Aorta (tissue), 5 donors: Measurements from ENCODE around the gene PSMB7. TPM values are rescaled to one million over a fixed set of nuclear protein-coding genes. Genes with fewer than 3 reads are reported as not detected.

ENCODE experiments used
- ATAC-seq: fragments of 200-7000 bp; cut with Tn5 transposase; one replicate; pipeline ENCODE4 v1.9.1; 2022; ENCODE audit warnings: moderate library complexity; ENCODE audit not compliant: low FRiP score
- DNase-seq, 2 donors: peaks; one replicate each; pipeline ENCODE4 v3.0.0-alpha.2; 2020
- H3K27ac ChIP-seq, 2 donors: one replicate each; pipeline ENCODE4 v1.5.1; 2013; ENCODE audit warnings: low read length in 2 of 2, mild to moderate bottlenecking in 2 of 2, moderate library complexity in 2 of 2, control low read depth in 1 of 2, inconsistent platforms in 1 of 2, low read depth in 1 of 2
- H3K27me3 ChIP-seq, 2 donors: one replicate each; pipeline ENCODE4 v1.6.1; 2013; ENCODE audit warnings: control low read depth in 1 of 2, low read length in 1 of 2, mild to moderate bottlenecking in 1 of 2, moderate library complexity in 1 of 2; ENCODE audit not compliant: insufficient read depth in 2 of 2, control insufficient read depth in 1 of 2
- H3K36me3 ChIP-seq, 2 donors: one replicate each; pipeline ENCODE4 v1.6.1; 2013; ENCODE audit warnings: control low read depth in 1 of 2, low read length in 1 of 2, mild to moderate bottlenecking in 1 of 2; ENCODE audit not compliant: insufficient read depth in 2 of 2, control insufficient read depth in 1 of 2
- H3K4me1 ChIP-seq, 2 donors: one replicate each; pipeline ENCODE4 v1.6.1; 2013; ENCODE audit warnings: low read length in 2 of 2, control low read depth in 1 of 2, mild to moderate bottlenecking in 1 of 2, moderate library complexity in 1 of 2; ENCODE audit not compliant: insufficient read depth in 2 of 2, control insufficient read depth in 1 of 2
- H3K4me3 ChIP-seq, 2 donors: one replicate each; pipeline ENCODE4 v1.5.1; 2013; ENCODE audit warnings: low read length in 2 of 2, control low read depth in 1 of 2, mild to moderate bottlenecking in 1 of 2
- H3K9me3 ChIP-seq: one replicate; pipeline ENCODE4 v1.6.1; 2013; ENCODE audit warnings: mild to moderate bottlenecking, low read length; ENCODE audit not compliant: control insufficient read depth
- WGBS, 2 donors: extraction: QIAGEN DNeasy Blood & Tissue Kit; methylation state at CpG; one replicate each; pipeline ENCODE4 v1.1.7; 2013; 5-methylcytosine and 5-hydroxymethylcytosine counted together
- intact Hi-C, 2 donors: fragments of 100-400 bp; cut with DNase I; formaldehyde crosslinking; loops; one replicate each; pipeline versions ENCODE4 v1.14.2 to v1.15.0; 2022
- polyA plus RNA-seq, 2 donors: library from polyadenylated mRNA; stranded (reverse); fragments of 200-250 nt; gene quantifications; one replicate each; pipeline ENCODE4 v1.2.3, GENCODE V29; 2013
- total RNA-seq, 2 donors: library from RNA; stranded (reverse); fragmentation: NEBNext Ultra II Directional; extraction: Animal tissue kit (Norgen Biotek cat#: 25700); gene quantifications; one replicate each; pipeline ENCODE4 v1.2.1, GENCODE V29; 2021
- donor health status: healthy with polysubstance abuse.
- donor health status: Bipolar disorder and iron deficiency.
- donor health status: DM: no; HTN: no; CAD: no.
- donor health status: DM: no; HTN: no; CAD: no.
- donor health status: DM: yes; HTN: yes; CAD: no.

Gene PSMB7
- total and polyA plus RNA-seq, 4 donors, result 75.9 to 153 (median 90.1) TPM

DNA sequence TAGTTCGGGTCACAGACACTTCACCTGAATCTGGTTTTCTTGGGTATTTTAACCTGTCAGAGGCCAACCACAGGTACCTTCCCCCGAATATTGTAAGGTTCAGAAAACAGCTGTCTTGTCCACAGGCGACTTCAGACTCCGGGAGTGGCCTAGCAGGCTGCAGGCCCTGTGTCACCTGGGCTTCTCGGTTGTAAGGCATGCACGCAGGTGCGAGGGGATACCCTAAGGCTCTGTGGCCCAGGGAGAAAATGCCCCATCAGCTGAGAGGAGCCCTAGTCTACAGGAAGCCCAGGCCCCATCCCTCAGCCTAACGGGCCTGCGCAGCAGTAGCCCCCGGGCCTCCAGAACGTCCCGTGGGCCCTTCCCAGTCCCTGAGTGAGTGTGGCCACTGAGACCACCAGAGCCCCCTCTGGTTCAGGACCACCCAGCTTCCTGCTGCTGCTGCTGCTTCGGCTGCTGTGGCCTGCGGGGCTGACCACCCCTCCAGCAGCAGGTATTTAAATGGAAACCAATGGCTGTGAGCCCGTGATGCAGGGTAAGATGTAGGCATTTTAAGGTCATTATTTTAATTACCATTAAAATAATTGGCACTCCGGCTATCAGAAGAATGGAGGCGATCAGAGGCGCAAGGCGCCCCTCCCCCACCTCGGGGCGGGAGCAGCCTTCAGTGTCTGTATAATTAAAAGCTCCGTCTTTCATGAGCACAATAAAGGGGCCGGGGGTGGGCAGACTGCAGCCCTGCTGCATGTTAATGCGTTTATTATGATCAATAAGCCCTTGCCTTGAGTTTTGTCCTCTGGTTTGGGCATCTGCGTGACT lies 65.4 kb downstream of the PSMB7 start:
- ATAC-seq, result no peak
- H3K4me3 ChIP-seq, result no peak overlapping the region
- no peaks in the 10 kb centered on the region for H3K9me3 ChIP-seq
- H3K4me1 ChIP-seq, result no peaks in the 10 kb centered on the region
- 88 to 89% methylated on average over 25 of the region's 25 CpGs for WGBS, 2 donors
- peaks cover 6 to 13% of the 10 kb centered on the region in 2 donors for H3K36me3 ChIP-seq
- peak; percentile 23 to 56 for DNase-seq
- intact Hi-C loops, result loop anchor here in 1 of 2 donors (2.0 kb wide), 1 partner anchor 57 kb away; no protein-coding TSS in a partner anchor
- no peaks in the 10 kb centered on the region for H3K27me3 ChIP-seq
- no peak overlapping the region for H3K27ac ChIP-seq

DNA sequence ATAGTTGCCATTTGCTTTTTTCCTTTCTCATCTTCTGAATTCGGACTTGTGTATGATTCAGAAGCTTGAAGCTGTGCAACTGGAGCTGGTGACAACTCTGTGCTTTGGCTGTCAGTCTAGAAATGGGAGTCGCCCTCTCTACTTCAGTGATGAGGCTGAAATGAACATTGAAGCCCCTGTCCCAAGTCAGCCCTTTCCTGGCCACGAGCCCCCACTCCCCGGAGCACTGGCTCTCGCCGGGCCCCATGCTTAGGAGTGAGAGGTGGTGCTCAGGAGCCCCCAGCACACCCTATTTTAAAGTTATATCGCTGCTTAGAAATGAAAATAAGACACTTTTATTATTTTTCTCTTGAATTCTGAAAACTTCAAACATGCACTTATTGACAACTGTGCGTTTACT lies 66.0 kb downstream of the PSMB7 start:
- intact Hi-C loops, result loop anchor here in 1 of 2 donors (2.0 kb wide), 1 partner anchor 58 kb away; no protein-coding TSS in a partner anchor
- DNase-seq (peak; percentile 21 to 30), ATAC-seq (no peak)
- Histone ChIP-seq H3K27ac (no peak overlapping the region), H3K27me3 (no peaks in the 10 kb centered on the region), H3K9me3 (no peaks in the 10 kb centered on the region), H3K36me3 (peaks cover 6 to 13% of the 10 kb centered on the region in 2 donors), H3K4me1 (no peaks in the 10 kb centered on the region), H3K4me3 (no peak overlapping the region)
- WGBS, 2 donors, result 87 to 89% methylated on average over 8 of the region's 8 CpGs

DNA sequence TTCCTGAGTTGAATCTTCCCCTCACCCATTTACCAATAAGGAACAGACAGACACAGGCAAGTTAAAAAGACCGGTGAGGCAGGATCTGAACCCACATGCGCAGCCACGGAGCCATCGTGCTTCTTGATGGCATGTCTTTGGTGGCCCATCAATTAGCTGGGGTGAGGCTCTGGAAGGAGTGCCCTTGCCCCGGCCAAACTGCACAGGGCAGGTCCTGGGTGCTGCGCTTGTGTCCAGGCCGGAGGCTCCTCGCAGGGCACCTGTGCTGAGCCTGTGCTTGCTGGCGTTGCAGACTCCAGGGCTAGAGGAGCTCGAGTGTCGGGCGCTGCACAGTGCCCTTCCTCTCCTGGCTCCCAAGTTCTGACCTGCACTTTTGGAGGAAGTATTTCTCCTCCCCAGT lies 66.4 kb downstream of the PSMB7 start:
- no peak for ATAC-seq
- no peak overlapping the region for H3K4me3 ChIP-seq
- no peaks in the 10 kb centered on the region for H3K4me1 ChIP-seq
- H3K9me3 ChIP-seq, result no peaks in the 10 kb centered on the region
- peak; percentile 46 to 70 for DNase-seq
- intact Hi-C loops, result loop anchor here in 1 of 2 donors (2.0 kb wide), 1 partner anchor 58 kb away; no protein-coding TSS in a partner anchor
- no peaks in the 10 kb centered on the region for H3K27me3 ChIP-seq
- H3K27ac ChIP-seq, result no peak overlapping the region
- peaks cover 6 to 13% of the 10 kb centered on the region in 2 donors for H3K36me3 ChIP-seq
- WGBS, 2 donors, result 88 to 90% methylated on average over 12 of the region's 12 CpGs

DNA sequence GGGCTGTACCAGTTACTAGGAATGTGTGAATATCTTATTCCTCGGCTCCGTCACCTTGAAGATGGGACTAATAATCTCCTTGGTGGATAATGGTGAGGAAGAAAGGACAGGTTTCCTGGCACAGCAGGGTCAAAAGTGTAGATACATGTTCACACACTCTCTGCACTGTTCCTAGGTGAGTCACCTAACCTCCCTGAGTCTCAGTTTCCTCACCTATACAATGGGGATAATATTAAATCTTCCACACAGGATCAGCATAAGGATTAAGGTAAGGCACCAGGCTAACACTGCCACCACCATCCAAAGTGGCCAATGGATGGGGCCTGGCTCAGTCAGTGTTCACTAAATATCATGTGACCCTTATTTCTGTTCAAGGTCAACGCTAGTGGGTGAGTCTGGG lies 66.9 kb downstream of the PSMB7 start:
- H3K27ac ChIP-seq, result no peak overlapping the region
- H3K27me3 ChIP-seq, result no peaks in the 10 kb centered on the region
- intact Hi-C loops, result loop anchor here in 1 of 2 donors (2.0 kb wide), 1 partner anchor 58 kb away; no protein-coding TSS in a partner anchor
- no peaks in the 10 kb centered on the region for H3K9me3 ChIP-seq
- 93 to 96% methylated on average over 3 of the region's 3 CpGs for WGBS, 2 donors
- H3K36me3 ChIP-seq, result peaks cover 6 to 11% of the 10 kb centered on the region in 2 donors
- H3K4me3 ChIP-seq, result no peak overlapping the region
- no peaks in the 10 kb centered on the region for H3K4me1 ChIP-seq
- no peak for DNase-seq
- no peak for ATAC-seq

DNA sequence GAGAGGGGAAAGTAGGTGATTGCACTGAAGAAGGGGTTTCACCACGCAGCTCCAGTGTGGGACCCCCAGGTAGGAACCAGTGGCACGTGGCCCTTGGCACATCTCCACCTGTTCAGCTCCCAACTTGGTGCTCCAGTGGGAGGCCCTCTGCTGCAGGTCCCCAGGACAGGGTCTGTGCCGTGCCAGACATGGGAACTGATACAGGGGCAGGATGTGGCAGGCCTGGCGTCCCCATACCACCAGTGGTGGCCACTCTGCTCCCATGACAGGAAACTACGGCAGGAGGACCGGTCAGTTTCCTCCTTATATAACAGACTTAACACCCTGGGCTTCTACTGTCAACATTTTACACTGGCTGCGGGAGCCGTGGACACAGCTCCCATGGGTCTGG lies 67.3 kb downstream of the PSMB7 start:
- intact Hi-C loops, result loop anchor here in 1 of 2 donors (2.0 kb wide), 1 partner anchor 59 kb away; no protein-coding TSS in a partner anchor
- ATAC-seq, result no peak
- peaks cover 6 to 9% of the 10 kb centered on the region in 2 donors for H3K36me3 ChIP-seq

DNA sequence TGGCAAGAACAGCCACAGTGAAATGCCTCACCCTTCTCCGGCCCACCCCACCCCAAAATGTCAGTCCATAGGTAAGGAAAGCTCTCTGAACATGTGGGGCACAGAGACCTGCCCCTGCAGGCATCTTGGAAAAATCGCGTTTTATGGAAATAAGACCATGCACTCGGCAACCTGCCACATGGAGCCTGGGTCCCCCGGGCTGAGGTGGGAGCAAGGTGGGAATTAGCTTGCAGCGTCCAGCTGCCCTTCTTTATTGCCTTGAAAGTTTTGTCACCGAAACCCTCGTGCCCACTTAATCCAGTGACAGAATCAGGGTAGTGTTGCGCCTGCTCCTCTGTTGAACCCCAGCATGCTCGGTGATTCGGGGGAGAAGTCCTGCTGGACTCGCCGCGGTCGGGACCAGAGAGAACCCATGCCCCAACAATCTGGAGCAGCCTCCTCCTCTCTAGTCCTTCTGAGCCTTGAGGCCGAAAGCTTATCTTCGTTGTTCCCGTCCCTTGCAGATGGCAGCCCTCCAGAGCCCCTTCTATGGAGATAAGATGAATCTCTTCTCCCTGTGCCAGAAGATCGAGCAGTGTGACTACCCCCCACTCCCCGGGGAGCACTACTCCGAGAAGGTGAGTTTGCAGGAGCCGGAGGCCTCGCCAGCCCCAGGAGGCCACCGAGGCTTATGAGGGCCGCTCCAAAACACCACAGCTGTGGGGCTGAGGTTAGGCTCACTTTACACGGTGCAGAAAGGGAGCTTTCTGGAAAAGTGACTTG lies 67.9 kb downstream of the PSMB7 start:
- DNase-seq (peak; percentile 36 to 57), ATAC-seq (no peak)
- Histone ChIP-seq H3K4me3 (no peak overlapping the region), H3K27me3 (no peaks in the 10 kb centered on the region), H3K27ac (no peak overlapping the region), H3K9me3 (no peaks in the 10 kb centered on the region), H3K4me1 (no peaks in the 10 kb centered on the region), H3K36me3 (peaks cover 3 to 5% of the 10 kb centered on the region in 2 donors)
- WGBS, 2 donors, result 80% methylated on average over 26 of the region's 26 CpGs
- intact Hi-C loops, result no loop called here

More for the DNA sequence above, 67.3 kb downstream of the PSMB7 start:
- H3K27ac ChIP-seq, result no peak overlapping the region
- no peaks in the 10 kb centered on the region for H3K9me3 ChIP-seq
- H3K27me3 ChIP-seq, result no peaks in the 10 kb centered on the region
- H3K4me3 ChIP-seq, result no peak overlapping the region
- peak; percentile 32 to 55 for DNase-seq
- no peaks in the 10 kb centered on the region for H3K4me1 ChIP-seq
- WGBS, 2 donors, result 81% methylated on average over 8 of the region's 8 CpGs

DNA sequence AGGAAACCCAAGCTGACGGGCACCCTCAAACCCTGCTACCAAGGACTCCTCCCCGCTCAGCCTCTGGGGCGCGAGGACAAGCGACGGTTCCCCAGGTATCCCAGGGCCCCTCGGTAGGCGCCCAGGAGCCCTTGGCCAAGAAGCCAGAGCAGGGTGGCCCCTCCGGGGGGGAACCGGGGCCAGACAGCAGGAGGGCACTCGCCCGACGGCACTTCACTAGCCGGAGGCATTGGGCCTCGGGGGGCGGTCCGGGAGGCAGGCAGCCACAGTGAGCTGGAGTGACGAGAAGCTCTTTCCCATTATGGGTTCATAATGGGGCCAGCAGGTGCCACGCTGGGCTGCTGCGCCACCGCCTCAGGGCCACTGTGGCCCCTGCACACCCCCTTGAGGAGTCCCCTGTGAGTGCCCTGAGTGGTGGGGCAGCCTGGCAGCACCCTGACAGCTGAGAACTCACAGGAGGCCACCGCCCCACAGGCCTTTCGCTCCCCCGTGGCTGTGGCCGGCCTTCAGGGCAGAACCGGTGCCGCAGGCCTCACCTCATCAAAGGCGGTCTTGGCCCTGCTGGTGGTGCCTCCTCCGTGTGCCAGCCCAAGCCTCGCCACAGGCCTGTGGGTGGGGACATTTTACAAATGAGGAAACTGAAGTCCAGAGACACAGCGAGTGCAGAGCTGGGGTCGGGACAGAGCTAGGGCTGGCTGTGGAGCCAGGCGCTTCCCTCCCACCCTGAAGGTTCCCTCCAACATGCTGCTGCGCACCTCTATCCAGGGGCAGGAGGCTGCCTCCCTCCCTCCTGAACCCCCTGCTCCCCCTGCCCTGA lies 68.7 kb downstream of the PSMB7 start:
- 83 to 86% methylated on average over 26 to 34 of the region's 34 CpGs for WGBS, 2 donors
- H3K27me3 ChIP-seq, result no peaks in the 10 kb centered on the region
- H3K36me3 ChIP-seq, result peaks cover 3 to 5% of the 10 kb centered on the region in 2 donors
- no peaks in the 10 kb centered on the region for H3K9me3 ChIP-seq
- no peaks in the 10 kb centered on the region for H3K4me1 ChIP-seq
- no peak overlapping the region for H3K27ac ChIP-seq
- DNase-seq (peak; percentile 46 to 64), ATAC-seq (no peak)
- no peak overlapping the region for H3K4me3 ChIP-seq
- intact Hi-C loops, result no loop called here

DNA sequence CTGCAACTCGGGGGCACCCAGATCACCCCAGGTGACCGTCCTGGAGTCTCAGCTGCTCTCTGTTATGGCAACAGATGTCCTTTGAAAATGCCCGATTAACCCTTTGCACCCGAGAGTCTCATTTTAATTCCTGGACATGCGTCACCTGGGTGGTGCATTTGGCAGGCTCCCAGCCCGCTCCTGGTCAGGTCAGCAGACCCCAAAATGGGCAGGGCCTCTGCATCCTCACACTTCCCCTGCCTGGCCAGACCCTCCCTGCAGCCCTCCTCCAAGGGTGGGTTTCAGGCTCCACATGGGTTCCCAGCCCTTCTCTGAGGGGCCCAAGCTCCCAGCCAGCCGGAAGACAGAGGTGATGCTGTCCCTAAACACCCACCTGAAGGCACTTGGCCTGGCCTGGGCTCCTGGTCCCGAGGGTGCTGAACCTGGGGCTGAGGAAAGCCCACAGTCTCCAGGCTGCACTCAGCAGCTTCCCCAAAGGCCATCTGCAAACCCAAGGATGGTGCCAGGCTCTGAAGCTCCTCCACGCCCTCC lies 69.4 kb downstream of the PSMB7 start:
- no peaks in the 10 kb centered on the region for H3K9me3 ChIP-seq
- ATAC-seq, result no peak
- H3K4me1 ChIP-seq, result no peaks in the 10 kb centered on the region
- no peak overlapping the region for H3K4me3 ChIP-seq
- peak; percentile 54 to 69 for DNase-seq
- H3K36me3 ChIP-seq, result peaks cover 0 to 5% of the 10 kb centered on the region in 2 donors
- no peak overlapping the region for H3K27ac ChIP-seq
- no peaks in the 10 kb centered on the region for H3K27me3 ChIP-seq
- WGBS, 2 donors, result 82 to 85% methylated on average over 9 of the region's 9 CpGs
- intact Hi-C loops, result no loop called here
